A673 (cell line): ENCODE results near the gene ASTN2.

Experiments
- EZH2 ChIP-seq: fragments of 200-600 bp; sonication (generic); IDR thresholded peaks from 2 replicates; pipeline ENCODE4 v1.6.1; 2017; ENCODE audit warnings: borderline replicate concordance, low read depth, mild to moderate bottlenecking, mixed read lengths, antibody characterized with exemption, low read length; ENCODE audit not compliant: poor library complexity, severe bottlenecking
- TF ChIP-seq, protein P1 (sequence below): fragments of 300-800, 200-600 bp; sonication (generic); conservative IDR thresholded peaks from 2 replicates; pipeline ENCODE4 v1.5.1; 2017; ENCODE audit warnings: low read depth, mild to moderate bottlenecking, antibody characterized with exemption, low read length, moderate library complexity, mixed read lengths

DNA sequence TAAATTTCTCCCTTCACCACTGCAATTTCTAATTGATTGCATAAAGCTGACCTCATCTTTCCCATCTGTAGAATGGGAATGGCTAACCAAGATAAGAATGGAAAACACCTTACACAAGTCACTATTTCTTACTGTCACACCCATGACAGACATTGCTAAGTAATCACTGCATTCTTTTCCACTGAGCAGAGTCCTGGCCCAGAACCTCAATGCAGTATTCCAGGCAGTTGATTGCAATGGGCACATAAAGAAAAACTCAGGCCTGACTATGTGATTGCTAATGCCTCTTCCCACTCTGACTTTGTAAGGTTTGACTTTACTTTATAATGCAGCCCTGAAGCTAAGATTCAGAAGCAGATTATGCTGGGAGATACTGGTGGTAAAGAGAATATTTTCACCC is 698.4 kb downstream of the ASTN2 start:
- TF ChIP-seq, protein P1, sequence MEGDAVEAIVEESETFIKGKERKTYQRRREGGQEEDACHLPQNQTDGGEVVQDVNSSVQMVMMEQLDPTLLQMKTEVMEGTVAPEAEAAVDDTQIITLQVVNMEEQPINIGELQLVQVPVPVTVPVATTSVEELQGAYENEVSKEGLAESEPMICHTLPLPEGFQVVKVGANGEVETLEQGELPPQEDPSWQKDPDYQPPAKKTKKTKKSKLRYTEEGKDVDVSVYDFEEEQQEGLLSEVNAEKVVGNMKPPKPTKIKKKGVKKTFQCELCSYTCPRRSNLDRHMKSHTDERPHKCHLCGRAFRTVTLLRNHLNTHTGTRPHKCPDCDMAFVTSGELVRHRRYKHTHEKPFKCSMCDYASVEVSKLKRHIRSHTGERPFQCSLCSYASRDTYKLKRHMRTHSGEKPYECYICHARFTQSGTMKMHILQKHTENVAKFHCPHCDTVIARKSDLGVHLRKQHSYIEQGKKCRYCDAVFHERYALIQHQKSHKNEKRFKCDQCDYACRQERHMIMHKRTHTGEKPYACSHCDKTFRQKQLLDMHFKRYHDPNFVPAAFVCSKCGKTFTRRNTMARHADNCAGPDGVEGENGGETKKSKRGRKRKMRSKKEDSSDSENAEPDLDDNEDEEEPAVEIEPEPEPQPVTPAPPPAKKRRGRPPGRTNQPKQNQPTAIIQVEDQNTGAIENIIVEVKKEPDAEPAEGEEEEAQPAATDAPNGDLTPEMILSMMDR = no peak
- no peak for TF ChIP-seq EZH2
